Activated CD8-positive, alpha-beta T cell treated with anti-CD3 and anti-CD28 coated beads, Interleukin-2, amount 10 ng/mL, durations not matched to agents 7 days and 5 days (primary cell): Measurements from ENCODE around the gene GARIN5B. TPM values are rescaled to one million over a fixed set of nuclear protein-coding genes. Genes with fewer than 3 reads are reported as not detected.

Experiments used
- ATAC-seq: fragments of 150-1000 bp; cut with Tn5 transposase; one replicate; pipeline ENCODE4 v1.10.0; 2021; ENCODE audit warnings: moderate library complexity
- CTCF ChIA-PET: fragments of 350-600 bp; sonication (Branson Sonifier 250); formaldehyde crosslinking; loops from one replicate; lab custom pipeline; 2021; ENCODE audit warnings: antibody characterized with exemption; lab: Charles Lee
- POLR2A ChIA-PET: fragments of 350-600 bp; sonication (Branson Sonifier 250); formaldehyde crosslinking; loops from one replicate; lab custom pipeline; 2021; ENCODE audit warnings: antibody characterized with exemption; lab: Charles Lee
- DNase-seq: peaks from one replicate; pipeline ENCODE4 v3.0.0-alpha.2; 2020
- H3K27ac Mint-ChIP-seq: one replicate; pipeline ENCODE4 v1.8.0; 2021; ENCODE audit warnings: mild to moderate bottlenecking, mixed read lengths
- H3K27me3 Mint-ChIP-seq: one replicate; pipeline ENCODE4 v1.8.0; 2021; ENCODE audit warnings: low read depth, mixed read lengths
- H3K36me3 Mint-ChIP-seq: one replicate; pipeline ENCODE4 v1.8.0; 2021; ENCODE audit warnings: low read depth, mixed read lengths
- H3K4me1 Mint-ChIP-seq: one replicate; pipeline ENCODE4 v1.8.0; 2021; ENCODE audit warnings: low read depth, mixed read lengths
- H3K4me3 Mint-ChIP-seq: one replicate; pipeline ENCODE4 v1.8.0; 2021; ENCODE audit warnings: mild to moderate bottlenecking, mixed read lengths
- H3K9me3 Mint-ChIP-seq: one replicate; pipeline ENCODE4 v1.8.0; 2022; ENCODE audit warnings: mixed read lengths; ENCODE audit not compliant: insufficient read depth
- total RNA-seq, 2 experiments: library from RNA; stranded (reverse); gene quantifications; one replicate each; pipeline ENCODE4 v1.2.3, GENCODE V29; 2021

GARIN5B gene
- total RNA-seq, 2 experiments from 2014 or later: not detected

DNA sequence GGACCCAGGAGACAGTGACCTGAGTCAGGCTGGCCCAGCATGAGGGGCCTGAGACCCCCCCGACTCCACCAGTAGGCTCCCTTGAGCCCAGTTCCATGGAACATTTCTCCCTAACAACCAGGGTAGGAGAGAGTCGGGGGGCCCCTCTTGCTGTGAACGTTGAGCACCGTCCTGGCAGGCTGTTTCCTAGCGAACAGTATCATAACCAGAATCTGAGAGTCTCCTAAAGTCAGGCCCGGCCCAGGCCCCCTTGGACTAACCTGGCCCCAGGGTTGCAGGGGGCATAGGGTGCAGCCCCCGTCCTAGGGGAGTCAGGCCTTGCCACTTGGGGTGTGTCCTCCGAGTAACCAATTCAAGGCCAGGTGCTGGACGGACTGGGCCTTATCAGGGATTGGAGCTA lies 51.7 kb downstream of the GARIN5B start:
- CTCF ChIA-PET: interaction anchor here (0.8 kb wide), 1 partner anchor 19 kb away, joined by 3 read pairs; no protein-coding TSS in a partner anchor
- H3K27ac Mint-ChIP-seq: no peak overlapping the region

GRCh38 chr19:55310498-55310897 lies 52.6 kb downstream of the GARIN5B start:
- ChIA-PET POLR2A (no interaction called here), CTCF (interaction anchor here (0.8 kb wide), 1 partner anchor 18 kb away, joined by 3 read pairs; no protein-coding TSS in a partner anchor)
- no peak overlapping the region for H3K27ac Mint-ChIP-seq
- H3K27me3 Mint-ChIP-seq: no peaks in the 10 kb centered on the region
- no peaks in the 10 kb centered on the region for H3K9me3 Mint-ChIP-seq
- peaks cover 3% of the 10 kb centered on the region for H3K36me3 Mint-ChIP-seq
- no peak overlapping the region for H3K4me3 Mint-ChIP-seq
- no peak for ATAC-seq
- DNase-seq: no peak
- H3K4me1 Mint-ChIP-seq: peaks cover 8% of the 10 kb centered on the region

More for the DNA sequence above, 51.7 kb downstream of the GARIN5B start:
- ATAC-seq (no peak), DNase-seq (no peak)
- H3K4me3 Mint-ChIP-seq: no peak overlapping the region
- no peaks in the 10 kb centered on the region for H3K36me3 Mint-ChIP-seq
- H3K4me1 Mint-ChIP-seq: peaks cover 3% of the 10 kb centered on the region
- no peaks in the 10 kb centered on the region for H3K9me3 Mint-ChIP-seq
- no peaks in the 10 kb centered on the region for H3K27me3 Mint-ChIP-seq
- POLR2A ChIA-PET: interaction anchor here (1.2 kb wide), 1 partner anchor 96 kb away, joined by 3 read pairs; no protein-coding TSS in a partner anchor

GRCh38 chr19:55309448-55309847 lies 53.6 kb downstream of the GARIN5B start:
- H3K27me3 Mint-ChIP-seq: no peaks in the 10 kb centered on the region
- peaks cover 8% of the 10 kb centered on the region for H3K4me1 Mint-ChIP-seq
- ATAC-seq (no peak), DNase-seq (no peak)
- ChIA-PET POLR2A (no interaction called here), CTCF (no interaction called here)
- no peak overlapping the region for H3K27ac Mint-ChIP-seq
- peaks cover 6% of the 10 kb centered on the region for H3K36me3 Mint-ChIP-seq
- H3K9me3 Mint-ChIP-seq: no peaks in the 10 kb centered on the region
- no peak overlapping the region for H3K4me3 Mint-ChIP-seq

DNA sequence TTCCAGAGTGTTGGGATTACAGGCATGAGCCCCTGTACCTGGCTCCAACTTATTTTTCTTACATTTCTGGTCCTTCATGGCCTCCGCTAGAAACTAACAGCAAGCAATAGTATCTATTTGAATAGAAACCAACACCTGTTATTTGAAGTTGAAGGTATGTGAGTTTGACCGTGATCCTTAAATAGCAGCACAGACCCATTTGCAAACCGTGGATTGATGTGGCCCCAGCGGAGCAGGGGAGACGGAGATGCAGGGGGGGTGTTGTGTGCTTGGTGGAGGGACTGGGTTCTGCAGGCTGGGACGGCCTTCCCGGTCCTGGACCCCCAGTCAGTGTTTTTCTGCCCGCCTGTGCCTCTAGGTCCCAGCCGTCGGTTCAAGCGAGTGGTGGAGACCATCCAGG lies 54.8 kb downstream of the GARIN5B start:
- peaks cover 9% of the 10 kb centered on the region for H3K36me3 Mint-ChIP-seq
- H3K4me1 Mint-ChIP-seq: peaks cover 8% of the 10 kb centered on the region
- ChIA-PET POLR2A (interaction anchor here (0.6 kb wide), 1 partner anchor 248 kb away, joined by 4 read pairs; no protein-coding TSS in a partner anchor), CTCF (interaction anchor here (1.1 kb wide), 1 partner anchor 16 kb away, joined by 3 read pairs; no protein-coding TSS in a partner anchor)
- ATAC-seq: no peak
- no peak overlapping the region for H3K4me3 Mint-ChIP-seq
- H3K27ac Mint-ChIP-seq: no peak overlapping the region
- H3K9me3 Mint-ChIP-seq: no peaks in the 10 kb centered on the region
- no peaks in the 10 kb centered on the region for H3K27me3 Mint-ChIP-seq
- no peak for DNase-seq

GRCh38 chr19:55306712-55307111 lies 56.3 kb downstream of the GARIN5B start:
- H3K27me3 Mint-ChIP-seq: no peaks in the 10 kb centered on the region

DNA sequence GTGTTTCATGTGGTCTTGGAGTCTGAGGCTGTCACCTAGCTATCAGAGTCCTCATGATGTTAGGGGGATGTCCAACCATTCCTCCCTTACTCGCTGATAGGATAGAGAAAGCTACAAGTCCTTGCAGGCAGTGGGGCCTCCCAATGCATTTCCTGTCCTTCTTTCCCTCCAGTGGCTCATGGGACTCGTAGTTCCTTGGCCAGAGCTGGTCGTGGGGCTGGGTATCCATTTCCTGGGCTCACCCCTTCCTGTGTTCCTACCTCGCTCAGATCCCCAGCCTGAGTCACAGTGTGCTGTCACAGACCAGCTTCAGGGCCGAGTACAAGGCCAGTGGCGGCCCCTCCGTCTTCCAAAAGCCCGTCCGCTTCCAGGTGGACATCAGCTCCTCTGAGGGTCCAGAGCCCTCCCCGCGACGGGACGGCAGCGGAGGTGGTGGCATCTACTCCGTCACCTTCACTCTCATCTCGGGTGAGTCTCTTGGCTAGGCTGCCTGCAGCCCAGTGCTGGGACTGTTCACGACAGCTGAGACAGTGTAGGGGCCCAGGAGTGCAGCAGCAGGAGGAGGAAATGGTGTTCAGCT lies 57.0 kb downstream of the GARIN5B start:
- CTCF ChIA-PET: interaction anchor here (1.0 to 1.5 kb wide), 3 partner anchors 14 to 78 kb away, joined by 3 to 6 read pairs (median 4); partner anchors contain the start of genes KMT5C and TMEM238
- DNase-seq (no peak), ATAC-seq (no peak)
- Mint-ChIP-seq H3K27me3 (no peaks in the 10 kb centered on the region), H3K27ac (peak overlapping the region; percentile 55), H3K4me3 (no peak overlapping the region), H3K4me1 (peaks cover 18% of the 10 kb centered on the region), H3K36me3 (peaks cover 12% of the 10 kb centered on the region), H3K9me3 (no peaks in the 10 kb centered on the region)
- POLR2A ChIA-PET: no interaction called here

More at GRCh38 chr19:55306712-55307111, 56.3 kb downstream of the GARIN5B start:
- DNase-seq (no peak), ATAC-seq (no peak)
- Mint-ChIP-seq H3K27ac (no peak overlapping the region), H3K4me1 (peaks cover 12% of the 10 kb centered on the region), H3K36me3 (peaks cover 12% of the 10 kb centered on the region), H3K9me3 (no peaks in the 10 kb centered on the region), H3K4me3 (no peak overlapping the region)
- ChIA-PET POLR2A (no interaction called here), CTCF (interaction anchor here (1.2 to 1.5 kb wide), 2 partner anchors 14 to 33 kb away, joined by 4 to 6 read pairs; partner anchors contain the start of gene KMT5C)

- Mint-ChIP-seq H3K36me3 (peaks cover 12% of the 10 kb centered on the region), H3K27me3 (no peaks in the 10 kb centered on the region), H3K4me3 (no peak overlapping the region), H3K9me3 (no peaks in the 10 kb centered on the region), H3K27ac (no peak overlapping the region), H3K4me1 (peaks cover 18% of the 10 kb centered on the region)
- peak; percentile 65 for DNase-seq
- POLR2A ChIA-PET: interaction anchor here (0.7 kb wide), 1 partner anchor 34 kb away, joined by 3 read pairs; the partner anchor contains the start of gene KMT5C
- peak; percentile 35 for ATAC-seq
- CTCF ChIA-PET: interaction anchor here (1.0 to 1.5 kb wide), 3 partner anchors 13 to 78 kb away, joined by 3 to 6 read pairs (median 4); partner anchors contain the start of genes KMT5C and TMEM238
These were observed 57.6 kb downstream of the GARIN5B start for GRCh38 chr19:55305491-55305890.

DNA sequence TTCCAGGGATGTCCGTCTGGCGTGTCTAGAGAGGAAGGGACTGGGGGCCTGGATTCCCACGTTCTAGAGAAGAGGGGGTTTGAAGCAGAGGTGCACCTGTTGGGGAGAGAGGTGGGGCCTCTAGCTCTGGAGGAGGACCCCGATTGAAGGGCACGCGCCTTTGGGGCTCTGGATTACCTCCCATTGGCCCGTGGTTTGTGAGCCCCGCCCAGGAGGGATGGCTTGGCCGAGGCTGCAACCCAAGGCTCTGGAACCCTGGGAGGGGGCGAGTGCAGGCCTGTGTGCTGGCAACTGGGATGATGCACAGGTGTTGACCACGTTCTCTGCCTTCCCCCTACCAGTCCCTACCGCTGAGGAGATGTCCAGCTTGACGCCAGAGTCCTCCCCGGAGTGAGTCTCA lies 58.1 kb downstream of the GARIN5B start:
- Mint-ChIP-seq H3K27me3 (peaks cover under 1% of the 10 kb centered on the region), H3K9me3 (no peaks in the 10 kb centered on the region), H3K4me3 (no peak overlapping the region), H3K4me1 (peaks cover 18% of the 10 kb centered on the region), H3K27ac (no peak overlapping the region), H3K36me3 (peaks cover 12% of the 10 kb centered on the region)
- ChIA-PET POLR2A (interaction anchor here (0.7 kb wide), 1 partner anchor 35 kb away, joined by 3 read pairs; the partner anchor contains the start of gene KMT5C), CTCF (interaction anchor here (1.0 kb wide), 1 partner anchor 79 kb away, joined by 3 read pairs; the partner anchor contains the start of gene TMEM238)
- DNase-seq (no peak), ATAC-seq (no peak)

Other genes with a start within 250 kb of the GARIN5B start
- gene PPP1R12C, start 245.6 kb downstream of the GARIN5B start, total RNA-seq: 100 to 1,000 TPM; 137 to 142 TPM
- not detected for gene TNNT1, start 214.1 kb downstream of the GARIN5B start, total RNA-seq
- gene TNNI3, start 205.5 kb downstream of the GARIN5B start, total RNA-seq: not detected
- gene DNAAF3, start 196.6 kb downstream of the GARIN5B start, total RNA-seq: under 1 TPM; 0.21 to 0.23 TPM
- 1 to 10 TPM in 1 of 2 experiments, under 1 TPM in 1; 0.47 to 1.3 TPM for gene SYT5, start 183.0 kb downstream of the GARIN5B start, total RNA-seq
- not detected for gene PTPRH, start 153.8 kb downstream of the GARIN5B start, total RNA-seq
- 10 to 100 TPM; 11.0 to 13.8 TPM for gene TMEM86B, start 134.5 kb downstream of the GARIN5B start, total RNA-seq
- gene PPP6R1, start 104.2 kb downstream of the GARIN5B start, total RNA-seq: 100 to 1,000 TPM; 256 to 265 TPM
- gene HSPBP1, start 83.2 kb downstream of the GARIN5B start, total RNA-seq: 10 to 100 TPM; 31.1 to 32.7 TPM
- 1 to 10 TPM; 7.3 to 7.5 TPM for gene BRSK1, start 79.3 kb downstream of the GARIN5B start, total RNA-seq
- under 1 TPM in 1 of 2 experiments, not detected in 1; 0.26 TPM for gene TMEM150B, start 37.9 kb downstream of the GARIN5B start, total RNA-seq
- gene KMT5C, start 23.4 kb downstream of the GARIN5B start, total RNA-seq: 10 to 100 TPM; 21.9 to 26.7 TPM
- under 1 TPM in 1 of 2 experiments, not detected in 1; 0.34 TPM for gene COX6B2, start 8.5 kb downstream of the GARIN5B start, total RNA-seq
- under 1 TPM; 0.26 to 0.34 TPM for gene IL11, start 7.2 kb upstream of the GARIN5B start, total RNA-seq
- gene TMEM190, start 13.6 kb upstream of the GARIN5B start, total RNA-seq: not detected
- 10 to 100 TPM; 23.6 to 26.7 TPM for gene TMEM238, start 21.0 kb upstream of the GARIN5B start, total RNA-seq
- 1,000 to 10,000 TPM; 2,948 to 3,082 TPM for gene RPL28, start 22.7 kb upstream of the GARIN5B start, total RNA-seq
- 100 to 1,000 TPM; 333 to 353 TPM for gene UBE2S, start 44.5 kb upstream of the GARIN5B start, total RNA-seq
- not detected for gene SHISA7, start 80.0 kb upstream of the GARIN5B start, total RNA-seq
- gene ISOC2, start 98.4 kb upstream of the GARIN5B start, total RNA-seq: 10 to 100 TPM; 31.9 to 32.1 TPM
- not detected for gene C19orf85, start 101.5 kb upstream of the GARIN5B start, total RNA-seq
- gene ZNF628, start 113.4 kb upstream of the GARIN5B start, total RNA-seq: 10 to 100 TPM; 10.2 to 11.6 TPM
- 10 to 100 TPM; 16.2 to 16.4 TPM for gene NAT14, start 121.9 kb upstream of the GARIN5B start, total RNA-seq
- under 1 TPM; 0.50 to 0.55 TPM for gene SSC5D, start 125.2 kb upstream of the GARIN5B start, total RNA-seq
- not detected for gene SBK2, start 173.9 kb upstream of the GARIN5B start, total RNA-seq
- gene SBK3, start 182.3 kb upstream of the GARIN5B start, total RNA-seq: not detected
- gene ZNF579, start 217.6 kb upstream of the GARIN5B start, total RNA-seq: 1 to 10 TPM; 5.6 to 6.2 TPM
- 10 to 100 TPM; 13.6 to 13.7 TPM for gene FIZ1, start 236.3 kb upstream of the GARIN5B start, total RNA-seq
- 10 to 100 TPM; 21.9 to 25.2 TPM for gene ZNF524, start 237.0 kb upstream of the GARIN5B start, total RNA-seq
- gene ZNF865, start 242.4 kb upstream of the GARIN5B start, total RNA-seq: 10 to 100 TPM; 14.8 to 15.8 TPM